Left ventricle myocardium superior (tissue), 1 donor: Measurements from ENCODE around the gene ANKRD17. TPM values are rescaled to one million over a fixed set of nuclear protein-coding genes. Genes with fewer than 3 reads are reported as not detected.
A peak's percentile ranks its signal among the peaks of the same experiment; 100 is the strongest.
"Not testable (repeated sequence)": the region's sequence is repeated elsewhere in the genome, so short reads cannot be mapped to it uniquely, and the experiment has no call there.

Experiments used
- ATAC-seq: fragments of 200-7000 bp; cut with Tn5 transposase; one replicate; pipeline ENCODE4 v1.9.1; 2020; ENCODE audit warnings: mild to moderate bottlenecking, moderate library complexity
- DNase-seq: peaks from one replicate; pipeline ENCODE4 v3.0.0-alpha.2; 2020
- intact Hi-C: fragments of 100-400 bp; cut with micrococcal nuclease; formaldehyde crosslinking; loops from one replicate; pipeline ENCODE4 v1.11.0; 2022
- total RNA-seq: library from RNA; stranded (reverse); fragmentation: NEBNext Ultra II Directional; extraction: Animal tissue kit (Norgen Biotek cat#: 25700); gene quantifications from one replicate; pipeline ENCODE4 v1.2.1, GENCODE V29; 2021
- donor health status: DM: no; HTN: yes; CAD: no; lungs with severe emphysema.

The ANKRD17 gene
- total RNA-seq, 1 donor from 2014 or later: 53.3 TPM

- DNase-seq (no peak), ATAC-seq (no peak)
- intact Hi-C loops: no loop called here
These were observed 46.6 kb downstream of the ANKRD17 start for GRCh38 chr4:73211968-73212367.

- intact Hi-C loops: no loop called here
- DNase-seq: no peak
- no peak for ATAC-seq
These were observed 50.2 kb downstream of the ANKRD17 start for GRCh38 chr4:73208376-73208775.

- DNase-seq: no peak
- intact Hi-C loops: no loop called here
- ATAC-seq: no peak
These were observed 52.4 kb downstream of the ANKRD17 start for GRCh38 chr4:73206236-73206635.

- DNase-seq: no peak
- no peak for ATAC-seq
- intact Hi-C loops: no loop called here
These were observed 53.1 kb downstream of the ANKRD17 start for GRCh38 chr4:73205482-73205881.

GRCh38 chr4:73203976-73204375, 54.6 kb downstream of the ANKRD17 start:
- ATAC-seq, intact Hi-C loops, DNase-seq: not testable (repeated sequence)

DNA sequence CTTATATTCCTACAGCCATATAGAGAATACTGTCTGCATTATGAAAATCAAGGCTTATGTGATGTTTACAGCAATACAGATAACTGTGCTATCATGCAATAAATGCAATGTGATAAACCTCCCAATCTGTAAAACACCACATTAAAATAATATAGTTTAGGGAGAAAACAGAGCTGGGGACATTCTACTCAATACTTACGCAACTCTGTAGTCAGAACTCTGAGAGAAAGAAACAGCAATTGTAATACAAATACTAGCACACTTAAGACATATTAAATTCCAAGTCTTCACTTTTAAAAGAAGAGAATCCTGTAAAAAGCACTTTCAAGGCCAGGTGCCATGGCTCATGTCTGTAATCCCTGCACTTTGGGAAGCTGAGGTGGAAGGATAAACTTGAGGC, 61.4 kb downstream of the ANKRD17 start:
- intact Hi-C loops: no loop called here
- DNase-seq (no peak), ATAC-seq (no peak)

DNA sequence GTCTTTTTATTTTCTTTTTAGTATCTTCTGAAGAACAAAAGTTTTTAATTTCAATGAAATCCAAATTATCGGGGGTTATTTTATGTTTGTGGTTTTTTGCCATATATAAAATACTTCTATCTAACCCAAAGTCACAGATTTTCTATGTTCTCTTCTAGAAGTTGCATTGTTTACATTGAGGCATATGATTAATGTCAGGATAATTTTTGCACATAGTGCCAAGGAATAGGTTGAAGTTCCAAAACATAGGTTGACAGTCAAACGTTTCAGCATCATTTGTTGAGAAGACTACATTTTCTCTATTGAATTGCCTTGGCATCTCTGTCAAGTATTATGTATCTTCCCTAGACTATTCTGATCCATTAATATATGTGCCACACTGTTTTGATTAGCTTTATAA, 64.5 kb downstream of the ANKRD17 start:
- intact Hi-C loops: no loop called here
- no peak for DNase-seq
- ATAC-seq: no peak

GRCh38 chr4:73193659-73194058, 64.9 kb downstream of the ANKRD17 start:
- no peak for DNase-seq
- intact Hi-C loops: no loop called here
- ATAC-seq: no peak

GRCh38 chr4:73193155-73193554, 65.4 kb downstream of the ANKRD17 start:
- ATAC-seq (no peak), DNase-seq (no peak)
- intact Hi-C loops: no loop called here

DNA sequence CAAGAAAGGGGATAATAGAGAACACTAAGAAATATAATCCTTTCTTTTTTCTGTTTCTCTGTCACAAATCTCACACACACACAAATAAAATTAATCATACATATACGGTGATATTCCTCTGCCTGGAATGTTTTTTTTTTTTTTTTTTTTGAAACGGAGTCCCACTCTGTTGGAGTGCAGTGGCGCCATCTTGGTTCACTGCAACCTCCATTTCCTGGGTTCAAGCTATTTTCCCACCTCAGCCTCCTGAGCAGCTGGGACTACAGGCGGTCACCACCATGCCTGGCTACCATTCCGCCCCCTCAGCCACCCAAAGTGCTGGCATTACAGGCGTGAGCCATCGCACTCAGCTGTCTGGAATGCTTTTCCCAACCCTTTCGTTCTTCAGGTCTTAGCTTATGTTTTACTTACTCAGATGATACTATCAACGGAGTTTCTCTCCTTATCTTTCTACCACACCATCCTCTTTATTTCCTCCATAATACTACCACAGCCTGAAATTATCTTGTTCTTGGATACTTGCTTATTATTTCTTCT, 69.3 kb downstream of the ANKRD17 start:
- ATAC-seq: no peak
- intact Hi-C loops: no loop called here

DNA sequence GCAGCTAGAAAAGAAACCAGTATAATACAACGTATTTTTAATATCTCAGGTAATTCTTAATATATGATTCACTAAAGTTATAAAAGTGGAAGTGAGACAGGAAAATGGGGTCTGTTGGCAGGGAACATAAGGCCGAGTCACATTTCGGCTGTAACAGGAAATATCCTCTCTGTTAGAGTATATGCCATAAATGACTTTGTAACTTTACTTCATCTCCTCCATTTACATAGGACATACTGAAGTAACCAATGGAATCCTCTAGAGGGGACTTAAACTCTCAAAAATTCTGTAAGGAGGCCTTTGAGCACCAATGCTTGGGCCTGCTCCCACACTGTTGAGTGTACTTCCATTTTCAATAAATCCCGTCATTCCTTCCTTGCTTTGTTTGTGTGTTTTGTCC, 71.3 kb downstream of the ANKRD17 start:
- intact Hi-C loops: no loop called here
- ATAC-seq: no peak

More for the DNA sequence above, 69.3 kb downstream of the ANKRD17 start:
- no peak for DNase-seq

DNA sequence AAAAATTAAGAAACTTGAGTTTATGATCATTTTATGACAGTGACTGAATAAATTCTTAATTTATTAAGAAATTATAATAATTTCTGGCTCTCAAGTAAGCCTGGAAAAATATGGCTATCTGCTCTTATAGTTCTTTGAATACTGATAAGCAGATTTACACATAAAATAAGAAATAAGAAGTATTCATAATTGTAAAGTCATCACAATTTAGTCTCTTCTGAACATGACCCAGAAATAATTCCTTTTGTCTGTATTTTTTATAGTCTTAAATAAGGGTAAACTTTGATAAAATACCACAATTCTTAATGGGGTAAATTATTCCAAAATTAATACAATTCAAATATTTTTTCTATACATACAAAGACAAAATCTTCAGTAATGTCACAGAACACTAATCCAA, 72.7 kb downstream of the ANKRD17 start:
- ATAC-seq: no peak

More for the DNA sequence above, 71.3 kb downstream of the ANKRD17 start:
- no peak for DNase-seq

GRCh38 chr4:73181231-73181630, 77.4 kb downstream of the ANKRD17 start:
- intact Hi-C loops: no loop called here
- no peak for DNase-seq
- no peak for ATAC-seq

More for the DNA sequence above, 72.7 kb downstream of the ANKRD17 start:
- intact Hi-C loops: no loop called here
- DNase-seq: no peak

DNA sequence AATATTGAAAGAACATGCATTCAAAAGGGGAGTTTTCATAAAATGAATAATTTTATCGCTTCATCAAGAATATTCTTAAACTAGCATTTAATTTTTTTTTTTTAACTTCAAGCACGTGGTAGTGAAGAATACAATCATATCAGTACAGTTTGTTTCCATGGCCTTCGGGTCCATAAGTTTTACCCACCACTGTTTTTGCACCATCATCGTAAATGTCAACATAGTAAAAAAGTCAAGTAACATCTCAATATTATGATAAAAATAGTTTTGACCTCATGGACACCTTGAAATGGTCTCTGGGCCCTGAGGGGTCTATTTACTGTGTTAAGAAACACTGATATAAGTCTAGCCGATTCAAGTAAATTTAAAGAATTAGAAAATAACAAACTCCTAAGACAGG, 80.2 kb downstream of the ANKRD17 start:
- intact Hi-C loops: no loop called here
- ATAC-seq (no peak), DNase-seq (no peak)

- ATAC-seq (no peak), DNase-seq (no peak)
- intact Hi-C loops: no loop called here
These were observed 86.4 kb downstream of the ANKRD17 start for GRCh38 chr4:73172161-73172560.

DNA sequence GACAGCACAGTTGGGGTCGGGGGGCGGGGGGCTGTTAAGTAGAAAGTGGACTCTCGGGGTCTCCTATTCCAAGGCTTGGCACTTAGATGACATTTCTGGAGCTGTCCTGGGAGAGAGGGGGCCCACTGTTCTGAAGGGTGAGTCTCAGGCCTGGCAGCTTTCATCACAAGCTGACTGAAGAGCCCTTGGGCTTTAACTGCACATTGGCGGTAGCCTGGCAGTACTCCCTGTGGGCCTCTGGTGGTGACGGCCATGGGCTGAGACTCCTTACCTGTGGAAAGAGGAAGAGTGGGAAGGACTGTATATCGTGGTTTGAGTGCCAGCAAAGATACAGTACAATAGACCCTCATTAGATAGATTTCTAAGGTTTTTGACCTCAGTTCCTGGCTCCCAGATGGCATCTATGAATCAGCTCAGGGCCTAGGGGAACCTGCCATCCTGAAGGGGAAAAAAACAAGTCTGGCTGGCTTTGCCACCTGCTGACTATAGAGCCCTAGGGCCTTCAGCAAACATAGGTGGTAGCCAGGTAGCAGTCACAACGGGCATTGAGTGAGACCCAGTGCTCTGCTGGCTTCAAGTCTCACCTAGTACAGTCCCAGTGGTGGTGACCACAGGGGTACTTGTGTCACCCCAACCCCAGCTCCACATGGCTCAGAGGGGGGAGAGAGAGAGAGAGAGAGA, 87.9 kb downstream of the ANKRD17 start:
- no peak for ATAC-seq
- DNase-seq: no peak
- intact Hi-C loops: no loop called here

- intact Hi-C loops: no loop called here
- DNase-seq: no peak
- ATAC-seq: no peak
These were observed 92.4 kb downstream of the ANKRD17 start for GRCh38 chr4:73166212-73166611.

DNA sequence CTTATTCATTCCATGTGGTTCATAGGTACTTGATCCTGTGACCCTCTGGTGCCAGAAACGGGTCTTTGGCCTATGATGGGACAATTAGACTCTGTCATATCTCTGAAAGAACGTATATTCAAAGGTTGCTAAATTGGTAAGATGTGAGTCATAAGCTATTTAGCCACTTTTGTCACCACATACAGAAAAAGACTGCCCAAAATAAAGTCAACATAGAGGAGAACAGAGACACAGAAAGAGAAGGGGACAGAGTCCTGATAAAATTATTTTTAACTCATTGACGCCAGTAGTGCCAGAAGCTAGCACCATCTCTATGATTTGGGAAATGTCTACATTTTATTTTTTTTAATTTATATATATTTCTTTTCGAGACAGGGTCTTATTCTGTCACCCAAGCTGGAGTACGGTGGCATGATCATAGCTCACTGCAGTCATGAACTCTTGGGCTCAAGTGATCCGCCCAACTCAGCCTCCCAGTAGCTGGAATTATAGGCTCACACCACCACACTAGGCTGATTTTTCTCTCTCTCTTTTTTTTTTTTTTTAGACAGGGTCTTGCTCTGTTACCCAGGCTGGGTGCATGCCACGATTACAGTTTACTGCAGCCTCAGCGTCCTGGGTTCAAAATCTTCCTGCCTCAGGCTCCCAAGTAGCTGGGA, 96.9 kb downstream of the ANKRD17 start:
- ATAC-seq (peak; percentile 68), DNase-seq (no peak)
- intact Hi-C loops: no loop called here

GRCh38 chr4:73156394-73156793, 102.2 kb downstream of the ANKRD17 start:
- no peak for DNase-seq
- intact Hi-C loops: no loop called here

GRCh38 chr4:73152893-73153292, 105.7 kb downstream of the ANKRD17 start:
- intact Hi-C loops: no loop called here

More at GRCh38 chr4:73156394-73156793, 102.2 kb downstream of the ANKRD17 start:
- ATAC-seq: no peak

More at GRCh38 chr4:73152893-73153292, 105.7 kb downstream of the ANKRD17 start:
- DNase-seq (no peak), ATAC-seq (no peak)
